SK-N-MC (cell line): ENCODE data around the gene CFAP20DC.

Source experiments
- EZH2 ChIP-seq: fragments of 200-600 bp; sonication (generic); IDR thresholded peaks from one replicate; pipeline ENCODE4 v1.6.1; 2017; ENCODE audit warnings: antibody characterized with exemption
- FOXP2 ChIP-seq: optimal IDR thresholded peaks from 2 replicates; pipeline ENCODE3; 2011; ENCODE audit warnings: mild to moderate bottlenecking, moderate library complexity; ENCODE audit not compliant: insufficient read depth; ENCODE audit errors: extremely low read length, control extremely low read depth
- POLR2AphosphoS5 ChIP-seq: IDR thresholded peaks from 2 replicates; pipeline ENCODE4 v1.6.1; 2012; ENCODE audit warnings: mild to moderate bottlenecking, low read depth, low read length, borderline replicate concordance

DNA sequence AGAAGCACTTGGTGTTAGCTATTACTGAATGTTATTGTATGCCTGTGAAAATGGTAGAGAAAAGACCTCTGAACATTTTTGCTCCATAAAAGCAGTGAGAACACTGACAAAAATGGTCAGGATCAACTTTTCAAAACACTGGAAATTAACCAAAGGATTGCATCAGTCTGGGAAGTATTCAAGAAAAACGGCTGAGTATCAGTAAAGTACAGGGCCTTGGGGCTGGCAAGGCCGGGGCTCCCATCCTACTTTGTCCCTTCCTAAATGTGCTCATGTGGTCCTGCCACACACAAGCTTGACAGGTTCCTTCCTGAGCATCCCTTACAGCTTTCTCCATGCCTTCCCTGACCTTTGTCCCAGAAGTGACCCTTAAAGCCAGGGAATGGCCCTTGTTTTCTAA lies 84.0 kb downstream of the CFAP20DC start:
- TF ChIP-seq POLR2AphosphoS5 (no peak), EZH2 (no peak), FOXP2 (no peak)
